GM18861 (cell line): ENCODE measurements around the gene ZNF708.
"Not testable (repeated sequence)": the region's sequence is repeated elsewhere in the genome, so short reads cannot be mapped to it uniquely, and the experiment has no call there.

Source experiments
- ATAC-seq: cut with Tn5 transposase; IDR thresholded peaks from one replicate; pipeline ENCODE4 v1.9.1; 2021; ENCODE audit not compliant: unreplicated experiment

Gene ZNF708

DNA sequence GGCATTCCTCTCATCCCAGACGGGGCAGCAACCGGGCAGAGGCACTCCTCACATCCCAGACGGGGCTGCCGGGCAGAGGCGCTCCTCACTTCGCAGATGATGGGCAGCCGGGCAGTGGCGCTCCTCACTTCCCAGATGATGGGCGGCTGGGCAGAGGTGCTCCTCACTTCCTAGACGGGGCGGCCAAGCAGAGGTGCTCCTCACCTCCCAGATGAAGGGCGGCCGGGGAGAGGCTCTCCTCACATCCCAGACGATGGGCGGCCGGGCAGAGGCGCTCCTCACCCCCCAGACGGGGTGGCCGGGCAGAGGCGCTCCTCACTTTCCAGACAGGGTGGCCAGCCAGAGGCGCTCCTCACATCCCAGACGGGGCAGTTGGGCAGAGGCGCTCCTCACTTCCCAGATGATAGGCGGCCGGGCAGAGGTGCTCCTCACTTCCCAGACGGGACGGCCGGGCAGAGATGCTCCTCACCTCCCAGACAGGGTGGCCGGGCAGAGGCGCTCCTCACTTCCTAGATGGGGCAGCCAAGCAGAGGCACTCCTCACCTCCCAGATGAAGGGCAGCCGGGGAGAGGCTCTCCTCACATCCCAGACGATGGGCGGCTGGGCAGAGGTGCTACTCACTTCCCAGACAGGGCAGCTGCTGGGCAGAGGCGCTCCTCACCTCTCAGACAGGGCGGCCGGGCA lies 68.9 kb downstream of the ZNF708 start:
- ATAC-seq, result no peak

DNA sequence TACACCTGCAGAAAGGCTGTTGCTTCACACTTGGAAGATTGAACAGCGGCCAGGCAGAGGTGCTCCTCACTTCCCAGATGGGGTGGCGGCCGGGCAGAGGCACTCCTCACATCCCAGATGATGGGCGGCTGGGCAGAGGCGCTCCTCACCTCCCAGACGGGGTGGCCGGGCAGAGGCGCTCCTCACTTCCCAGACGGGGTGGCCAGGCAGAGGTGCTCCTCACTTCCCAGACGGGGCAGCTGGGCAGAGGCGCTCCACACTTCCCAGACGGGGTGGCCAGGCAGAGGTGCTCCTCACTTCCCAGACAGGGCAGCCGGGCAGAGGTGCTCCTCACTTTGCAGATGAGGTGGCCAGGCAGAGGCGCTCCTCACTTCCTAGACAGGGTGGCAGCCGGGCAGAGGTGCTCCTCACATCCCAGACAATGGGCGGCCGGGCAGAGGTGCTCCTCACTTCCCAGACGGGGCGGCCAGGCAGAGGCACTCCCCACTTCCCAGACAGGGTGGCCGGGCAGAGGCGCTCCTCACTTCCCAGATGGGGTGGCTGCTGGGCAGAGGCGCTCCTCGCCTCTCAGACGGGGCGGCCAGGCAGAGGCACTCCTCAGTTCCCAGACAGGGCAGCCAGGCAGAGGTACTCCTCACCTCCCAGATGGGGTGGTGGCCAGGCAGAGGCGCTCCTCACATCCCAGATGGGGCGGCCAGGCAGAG lies 69.6 kb downstream of the ZNF708 start:
- ATAC-seq, result not testable (repeated sequence)

DNA sequence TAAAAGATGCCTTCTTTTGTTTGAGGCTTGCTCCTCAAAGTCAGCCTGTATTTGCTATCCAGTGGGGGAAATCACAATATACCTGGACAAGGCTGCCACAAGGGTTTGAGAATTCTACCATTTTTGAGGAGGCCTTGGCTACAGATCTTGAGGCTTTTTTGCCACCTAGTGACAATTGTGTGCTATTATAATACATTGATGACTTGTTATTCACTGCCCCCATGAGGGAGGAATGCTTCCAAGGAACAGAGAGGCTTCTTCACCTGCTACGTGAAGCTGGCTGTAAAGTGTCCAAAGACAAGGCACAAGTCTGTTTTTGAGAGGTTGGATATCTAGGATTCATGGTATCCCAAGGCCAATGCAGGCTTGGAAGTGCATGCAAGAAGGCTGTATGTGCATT lies 72.5 kb downstream of the ZNF708 start:
- no peak for ATAC-seq
